IPS DF 6.9 (cell line): ENCODE results near the gene PNMA8C.
"Not testable (repeated sequence)": the region's sequence is repeated elsewhere in the genome, so short reads cannot be mapped to it uniquely, and the experiment has no call there.

Source experiments
- DNase-seq: peaks from one replicate; pipeline ENCODE4 v3.0.0-alpha.2; 2013; ENCODE audit warnings: low read depth, low spot score
- H3K27ac ChIP-seq: one replicate; pipeline ENCODE4 v1.5.1; 2013; ENCODE audit warnings: low read length, control low read depth
- H3K27me3 ChIP-seq: 2 replicates; pipeline ENCODE4 v1.6.1; 2013; ENCODE audit warnings: mild to moderate bottlenecking, low read length; ENCODE audit not compliant: control insufficient read depth, insufficient read depth
- H3K36me3 ChIP-seq: 2 replicates; pipeline ENCODE4 v1.6.1; 2013; ENCODE audit warnings: low read length; ENCODE audit not compliant: control insufficient read depth, insufficient read depth
- H3K4me1 ChIP-seq: 2 replicates; pipeline ENCODE4 v1.6.1; 2013; ENCODE audit warnings: low read length; ENCODE audit not compliant: control insufficient read depth, insufficient read depth
- H3K4me3 ChIP-seq: 2 replicates; pipeline ENCODE4 v1.5.1; 2013; ENCODE audit warnings: mild to moderate bottlenecking, low read length
- H3K9me3 ChIP-seq: 2 replicates; pipeline ENCODE4 v1.6.1; 2013; ENCODE audit warnings: low read length, inconsistent platforms; ENCODE audit not compliant: control insufficient read depth, insufficient read depth
- WGBS: extraction: QIAGEN DNeasy Blood & Tissue Kit; methylation state at CpG from one replicate; pipeline ENCODE4 v1.1.7; 2013; ENCODE audit warnings: mixed read lengths, missing lambda C conversion rate; ENCODE audit not compliant: insufficient read length, insufficient coverage; 5-methylcytosine and 5-hydroxymethylcytosine counted together

PNMA8C gene

GRCh38 chr19:46381756-46382345 lies 46.9 kb downstream of the PNMA8C start:
- Histone ChIP-seq H3K4me3 (no peak overlapping the region), H3K27me3 (no peaks in the 10 kb centered on the region), H3K27ac (no peak overlapping the region), H3K36me3 (peaks cover 16% of the 10 kb centered on the region), H3K4me1 (no peaks in the 10 kb centered on the region), H3K9me3 (no peaks in the 10 kb centered on the region)
- WGBS, result no CpG with 5 or more reads among the region's 15 CpGs
- no peak for DNase-seq

GRCh38 chr19:46381346-46381745 lies 47.4 kb downstream of the PNMA8C start:
- WGBS, result no CpG with 5 or more reads among the region's 2 CpGs
- H3K36me3 ChIP-seq, result peaks cover 19% of the 10 kb centered on the region
- H3K4me1 ChIP-seq, result no peaks in the 10 kb centered on the region
- no peaks in the 10 kb centered on the region for H3K9me3 ChIP-seq
- no peak overlapping the region for H3K27ac ChIP-seq
- no peaks in the 10 kb centered on the region for H3K27me3 ChIP-seq
- DNase-seq, result no peak
- no peak overlapping the region for H3K4me3 ChIP-seq

DNA sequence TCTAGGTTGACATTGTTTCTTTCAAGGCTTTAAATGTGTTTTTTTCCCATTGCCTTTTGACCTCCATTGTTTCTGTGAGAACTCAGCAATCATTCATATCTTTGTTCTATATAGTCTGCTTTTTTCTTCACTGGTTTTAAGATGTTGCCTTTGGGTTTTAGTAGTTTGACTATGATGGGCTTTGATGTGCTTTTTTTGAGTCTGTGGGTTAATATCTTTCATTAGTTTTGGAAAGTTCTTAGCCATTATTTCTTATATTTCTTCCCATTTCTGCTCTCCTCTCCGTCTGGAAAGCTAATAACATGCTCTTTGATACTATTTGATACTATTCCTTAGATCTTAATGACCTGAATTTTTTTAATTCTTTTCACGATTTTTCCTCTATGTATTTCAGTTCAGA lies 48.0 kb downstream of the PNMA8C start:
- H3K4me1 ChIP-seq, result no peaks in the 10 kb centered on the region

GRCh38 chr19:46378268-46378667 lies 50.5 kb downstream of the PNMA8C start:
- H3K4me1 ChIP-seq, result peaks cover 9% of the 10 kb centered on the region

More for the DNA sequence above, 48.0 kb downstream of the PNMA8C start:
- DNase-seq, result no peak
- Histone ChIP-seq H3K36me3 (peaks cover 21% of the 10 kb centered on the region), H3K27me3 (no peaks in the 10 kb centered on the region), H3K9me3 (no peaks in the 10 kb centered on the region), H3K4me3 (no peak overlapping the region), H3K27ac (no peak overlapping the region)
- no CpG with 5 or more reads among the region's 2 CpGs for WGBS

DNA sequence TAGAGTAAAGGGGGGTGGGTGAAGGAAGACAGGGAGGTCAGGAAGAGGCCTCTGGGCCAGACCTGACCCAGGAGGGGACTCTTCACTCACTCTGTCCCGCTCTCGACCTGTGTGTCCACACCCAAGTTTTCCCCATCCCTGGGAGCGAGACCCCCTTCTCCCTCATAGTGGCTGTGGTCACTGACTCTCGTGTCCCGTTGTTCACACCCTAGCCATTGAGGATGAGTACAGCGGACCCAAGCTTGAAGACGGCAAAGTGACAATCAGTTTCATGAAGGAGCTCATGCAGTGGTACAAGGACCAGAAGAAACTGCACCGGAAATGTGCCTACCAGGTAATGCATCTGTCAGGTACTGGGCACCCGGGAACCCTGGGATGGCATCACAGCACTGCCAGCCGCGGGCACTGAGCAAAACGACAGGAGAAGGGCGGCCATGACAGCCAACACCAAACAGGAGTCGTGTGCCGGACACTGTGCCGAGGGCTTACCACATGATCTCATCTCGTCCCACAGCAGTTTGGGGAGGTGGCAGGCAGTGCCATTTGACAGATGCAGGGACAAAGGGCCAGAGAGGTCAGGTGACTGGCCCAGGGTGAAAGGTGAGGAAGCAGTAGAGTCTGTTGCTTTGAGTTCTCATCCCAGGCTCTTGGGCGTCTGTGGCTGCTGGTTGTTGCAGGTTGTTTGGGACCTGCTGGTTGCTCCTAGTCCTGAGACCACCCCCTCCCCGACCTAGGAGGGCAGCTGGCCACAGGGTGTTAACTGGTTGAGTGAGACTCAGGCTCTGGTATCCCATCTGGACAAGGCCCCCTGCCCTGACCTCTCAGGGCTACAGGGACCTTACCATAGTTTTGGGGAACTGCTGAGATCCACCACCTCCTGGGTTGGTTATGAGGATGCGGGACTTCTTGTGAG lies 52.2 kb downstream of the PNMA8C start:
- Histone ChIP-seq H3K4me1 (peaks cover 13% of the 10 kb centered on the region), H3K36me3 (peaks cover 11% of the 10 kb centered on the region), H3K27me3 (no peaks in the 10 kb centered on the region), H3K9me3 (no peaks in the 10 kb centered on the region), H3K4me3 (no peak overlapping the region), H3K27ac (no peak overlapping the region)
- no CpG with 5 or more reads among the region's 20 CpGs for WGBS
- DNase-seq, result no peak

More at GRCh38 chr19:46378268-46378667, 50.5 kb downstream of the PNMA8C start:
- Histone ChIP-seq H3K27ac (no peak overlapping the region), H3K27me3 (no peaks in the 10 kb centered on the region), H3K4me3 (no peak overlapping the region), H3K9me3 (no peaks in the 10 kb centered on the region), H3K36me3 (peaks cover 11% of the 10 kb centered on the region)
- no CpG with 5 or more reads among the region's 2 CpGs for WGBS
- no peak for DNase-seq

GRCh38 chr19:46375476-46376067 lies 53.2 kb downstream of the PNMA8C start:
- H3K36me3 ChIP-seq, result peaks cover 11% of the 10 kb centered on the region
- H3K4me1 ChIP-seq, result peaks cover 13% of the 10 kb centered on the region
- H3K27me3 ChIP-seq, H3K27ac ChIP-seq, DNase-seq, H3K4me3 ChIP-seq, H3K9me3 ChIP-seq: not testable (repeated sequence)
- no CpG with 5 or more reads among the region's 22 CpGs for WGBS
